HCT116 (cell line): ENCODE data around the gene TBATA. TPM values are rescaled to one million over a fixed set of nuclear protein-coding genes. Genes with fewer than 3 reads are reported as not detected.

Experiments used
- ATAC-seq: fragments of 200-7000 bp; cut with Tn5 transposase; 2 replicates; pipeline ENCODE4 v1.9.1; 2020; ENCODE audit warnings: mild to moderate bottlenecking, moderate library complexity
- BruUV-seq: library from RNA; stranded (reverse); fragments of 400-500 nt; replicated peaks from 2 replicates; lab custom pipeline; 2021; lab: Mats Ljungman, UMichigan
- CTCF ChIA-PET: fragments of 300-600 bp; sonication (Branson Sonifier 250); formaldehyde crosslinking; loops from one replicate; lab custom pipeline; 2021; ENCODE audit warnings: antibody characterized with exemption; lab: Charles Lee
- POLR2A ChIA-PET: fragments of 300-600, 350-600 bp; sonication (Branson Sonifier 250); formaldehyde crosslinking; loops from one replicate; lab custom pipeline; 2021; ENCODE audit warnings: antibody characterized with exemption; lab: Charles Lee
- RAD21 ChIA-PET, 2 experiments: fragments of 300-600 bp; sonication (Branson Sonifier 250); formaldehyde crosslinking; loops; one replicate each; lab custom pipeline; 2023; ENCODE audit warnings: low total read pairs in 2 of 2; ENCODE audit not compliant: uncharacterized antibody in 2 of 2, unreplicated experiment in 2 of 2, low non-redundant PET in 1 of 2; lab: Charles Lee
- DNase-seq: peaks from one replicate; pipeline ENCODE4 v3.0.0-alpha.2; 2010; ENCODE audit warnings: low read depth, low spot score
- H2AFZ ChIP-seq: fragments of 200-600 bp; shearing (Covaris generic), sonication (generic); 2 replicates; pipeline ENCODE4 v1.6.1; 2017; ENCODE audit warnings: low read depth, mixed run types, mixed read lengths, antibody characterized with exemption, low read length; ENCODE audit not compliant: poor library complexity, severe bottlenecking
- H3K27ac ChIP-seq: 2 replicates; pipeline ENCODE4 v1.5.1; 2012; ENCODE audit warnings: low read depth, low read length
- H3K27me3 ChIP-seq: fragments of 200-600 bp; sonication (generic); 2 replicates; pipeline ENCODE4 v1.6.1; 2016; ENCODE audit warnings: mixed run types, low read length, mixed read lengths; ENCODE audit not compliant: insufficient read depth
- H3K36me3 ChIP-seq, 2 experiments: fragments of 200-500 bp in 1 of 2; fragments of 200-600 bp in 1 of 2; sonication (Bioruptor generic) in 1 of 2; sonication (generic) in 1 of 2; 2 replicates each; pipeline versions ENCODE4 v1.5.1 to v1.6.1; 2014 to 2016; ENCODE audit warnings: low read length in 2 of 2, inconsistent platforms in 1 of 2, mixed read lengths in 1 of 2, mixed run types in 1 of 2; ENCODE audit not compliant: insufficient read depth in 2 of 2, control insufficient read depth in 1 of 2
- H3K4me1 ChIP-seq, 2 experiments: fragments of 200-600 bp in 1 of 2; sonication (generic) in 1 of 2; 2 replicates each; pipeline versions ENCODE4 v1.5.1 to v1.6.1; 2012 to 2017; ENCODE audit warnings: low read length in 2 of 2, inconsistent platforms in 1 of 2, mild to moderate bottlenecking in 1 of 2, mixed read lengths in 1 of 2, mixed run types in 1 of 2, moderate library complexity in 1 of 2; ENCODE audit not compliant: insufficient read depth in 2 of 2, control insufficient read depth in 1 of 2
- H3K4me2 ChIP-seq: fragments of 200-600 bp; sonication (generic); 2 replicates; pipeline ENCODE4 v1.6.1; 2017; ENCODE audit warnings: mixed run types, low read length, mixed read lengths
- H3K4me3 ChIP-seq, 2 experiments: fragments of 200-600 bp in 1 of 2; sonication (generic) in 1 of 2; replicated peaks in 1 of 2; 2 replicates each; pipeline ENCODE4 v1.5.1; 2011 to 2016; ENCODE audit warnings: low read length in 2 of 2, control low read depth in 1 of 2, low read depth in 1 of 2, mild to moderate bottlenecking in 1 of 2, mixed read lengths in 1 of 2, mixed run types in 1 of 2
- H3K79me2 ChIP-seq: fragments of 200-600 bp; sonication (generic); 2 replicates; pipeline ENCODE4 v1.6.1; 2017; ENCODE audit warnings: mild to moderate bottlenecking, mixed run types, low read length, moderate library complexity, mixed read lengths; ENCODE audit not compliant: insufficient read depth
- H3K9ac ChIP-seq: fragments of 200-600 bp; sonication (generic); 2 replicates; pipeline ENCODE4 v1.6.1; 2016; ENCODE audit warnings: low read length, mixed read lengths
- H3K9me2 ChIP-seq: fragments of 200-600 bp; sonication (generic), shearing (Covaris generic); 2 replicates; pipeline ENCODE4 v1.6.1; 2017; ENCODE audit warnings: mixed run types, mild to moderate bottlenecking, moderate library complexity; ENCODE audit not compliant: insufficient read depth
- H3K9me3 ChIP-seq, 2 experiments: fragments of 200-500 bp in 1 of 2; fragments of 200-600 bp in 1 of 2; sonication (Bioruptor generic) in 1 of 2; sonication (generic) in 1 of 2; 2 replicates each; pipeline ENCODE4 v1.6.1; 2014 to 2017; ENCODE audit warnings: low read length in 2 of 2, mixed read lengths in 2 of 2, inconsistent platforms in 1 of 2, low read depth in 1 of 2, mild to moderate bottlenecking in 1 of 2, mixed run types in 1 of 2, moderate library complexity in 1 of 2; ENCODE audit not compliant: control insufficient read depth in 1 of 2, insufficient read depth in 1 of 2
- H4K20me1 ChIP-seq: fragments of 200-600 bp; sonication (generic), shearing (Covaris generic); 2 replicates; pipeline ENCODE4 v1.6.1; 2017; ENCODE audit warnings: mixed run types, mild to moderate bottlenecking, moderate library complexity; ENCODE audit not compliant: insufficient read depth
- EGR1 ChIP-seq: IDR thresholded peaks from 2 replicates; pipeline ENCODE4 v1.6.1; 2012; ENCODE audit warnings: low read depth
- FOSL1 ChIP-seq: IDR thresholded peaks from 2 replicates; pipeline ENCODE4 v1.6.1; 2012; ENCODE audit warnings: low read depth
- JUND ChIP-seq: IDR thresholded peaks from 2 replicates; pipeline ENCODE4 v1.6.1; 2012
- POLR2A ChIP-seq: IDR thresholded peaks from 2 replicates; pipeline ENCODE4 v1.7.0; 2011; ENCODE audit warnings: borderline replicate concordance; ENCODE audit not compliant: insufficient read depth, insufficient read length; ENCODE audit errors: extremely low read depth
- POLR2AphosphoS5 ChIP-seq: IDR thresholded peaks from 2 replicates; pipeline ENCODE4 v1.6.1; 2011; ENCODE audit warnings: mild to moderate bottlenecking, low read depth, low read length, moderate library complexity
- RAD21 ChIP-seq: IDR thresholded peaks from 2 replicates; pipeline ENCODE4 v1.6.1; 2012; ENCODE audit warnings: low read depth, mild to moderate bottlenecking
- SP1 ChIP-seq: IDR thresholded peaks from 2 replicates; pipeline ENCODE4 v1.6.1; 2012; ENCODE audit warnings: low read depth
- TCF7L2 ChIP-seq: IDR thresholded peaks from 2 replicates; pipeline ENCODE4 v1.7.0; 2011; ENCODE audit warnings: borderline replicate concordance, inconsistent platforms; ENCODE audit not compliant: insufficient read depth, insufficient read length; ENCODE audit errors: extremely low read depth
- YY1 ChIP-seq: IDR thresholded peaks from 2 replicates; pipeline ENCODE4 v1.6.1; 2011; ENCODE audit warnings: low read length, low read depth, moderate library complexity, mild to moderate bottlenecking; ENCODE audit not compliant: insufficient replicate concordance; ENCODE audit errors: extremely low read depth
- ZNF274 ChIP-seq: fragments of 200-500 bp; sonication (Bioruptor generic); IDR thresholded peaks from 2 replicates; pipeline ENCODE4 v1.6.1; 2014; ENCODE audit warnings: mild to moderate bottlenecking, low read depth, low read length, inconsistent platforms
- intact Hi-C: fragments of 100-400 bp; cut with micrococcal nuclease; formaldehyde crosslinking; loops from 2 replicates; pipeline ENCODE4 v1.10.0; 2022
- total RNA-seq: library from RNA; stranded (reverse); gene quantifications from one replicate; pipeline ENCODE4 v1.2.1, GENCODE V29; 2021; ENCODE audit not compliant: unreplicated experiment
- TF ChIP-seq, protein P1 (sequence below): IDR thresholded peaks from 2 replicates; pipeline ENCODE4 v1.6.1; 2011; ENCODE audit warnings: mild to moderate bottlenecking, low read length, moderate library complexity; ENCODE audit not compliant: insufficient replicate concordance; ENCODE audit errors: extremely low read depth
- TF ChIP-seq, protein P2 (sequence below): IDR thresholded peaks from 2 replicates; pipeline ENCODE4 v1.6.1; 2012
- TF ChIP-seq, protein P3 (sequence below): IDR thresholded peaks from 2 replicates; pipeline ENCODE4 v1.6.1; 2012; ENCODE audit warnings: low read depth

Gene TBATA
- total RNA-seq, 1 experiment from 2014 or later = not detected

DNA sequence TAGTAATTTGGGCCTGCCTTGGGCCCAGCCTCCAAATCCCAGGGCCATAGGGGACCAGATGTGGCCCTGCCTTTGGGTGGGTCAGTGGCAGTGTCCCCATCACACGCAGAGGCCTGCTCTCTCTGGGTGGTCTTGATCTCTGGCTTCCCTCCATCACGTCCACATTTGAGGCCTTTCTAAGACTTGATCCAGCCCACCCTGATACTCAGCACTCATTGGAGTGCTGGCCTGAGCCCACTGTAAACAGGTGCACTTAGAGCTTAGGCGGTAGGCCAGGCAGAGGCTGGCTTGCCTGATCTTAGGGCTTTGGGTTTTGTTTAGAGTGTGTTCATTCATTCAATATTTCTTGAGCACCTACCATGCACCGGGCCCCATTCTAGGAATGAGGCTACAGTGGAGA, 52.6 kb downstream of the TBATA start:
- Histone ChIP-seq H3K27me3 (no peaks in the 10 kb centered on the region), H3K27ac (no peak overlapping the region), H4K20me1 (no peaks in the 10 kb centered on the region), H3K9ac (no peak overlapping the region), H2AFZ (no peak overlapping the region), H3K4me1 (peaks cover 10 to 19% of the 10 kb centered on the region in 2 experiments), H3K9me2 (no peaks in the 10 kb centered on the region), H3K4me2 (no peak overlapping the region), H3K79me2 (no peaks in the 10 kb centered on the region), H3K9me3 (no peaks in the 10 kb centered on the region), H3K4me3 (no peak overlapping the region), H3K36me3 (no peaks in the 10 kb centered on the region)
- ChIA-PET RAD21 (no interaction called here), CTCF (no interaction called here), POLR2A (no interaction called here)
- no peak for TF ChIP-seq EGR1
- no peak for TF ChIP-seq TCF7L2
- TF ChIP-seq ZNF274 = no peak
- no peak for TF ChIP-seq RAD21
- TF ChIP-seq, protein P1, sequence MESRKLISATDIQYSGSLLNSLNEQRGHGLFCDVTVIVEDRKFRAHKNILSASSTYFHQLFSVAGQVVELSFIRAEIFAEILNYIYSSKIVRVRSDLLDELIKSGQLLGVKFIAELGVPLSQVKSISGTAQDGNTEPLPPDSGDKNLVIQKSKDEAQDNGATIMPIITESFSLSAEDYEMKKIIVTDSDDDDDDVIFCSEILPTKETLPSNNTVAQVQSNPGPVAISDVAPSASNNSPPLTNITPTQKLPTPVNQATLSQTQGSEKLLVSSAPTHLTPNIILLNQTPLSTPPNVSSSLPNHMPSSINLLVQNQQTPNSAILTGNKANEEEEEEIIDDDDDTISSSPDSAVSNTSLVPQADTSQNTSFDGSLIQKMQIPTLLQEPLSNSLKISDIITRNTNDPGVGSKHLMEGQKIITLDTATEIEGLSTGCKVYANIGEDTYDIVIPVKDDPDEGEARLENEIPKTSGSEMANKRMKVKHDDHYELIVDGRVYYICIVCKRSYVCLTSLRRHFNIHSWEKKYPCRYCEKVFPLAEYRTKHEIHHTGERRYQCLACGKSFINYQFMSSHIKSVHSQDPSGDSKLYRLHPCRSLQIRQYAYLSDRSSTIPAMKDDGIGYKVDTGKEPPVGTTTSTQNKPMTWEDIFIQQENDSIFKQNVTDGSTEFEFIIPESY = no peak
- no peak for TF ChIP-seq POLR2A
- TF ChIP-seq JUND = no peak
- no peak for TF ChIP-seq SP1
- TF ChIP-seq FOSL1 = no peak
- TF ChIP-seq, protein P2, sequence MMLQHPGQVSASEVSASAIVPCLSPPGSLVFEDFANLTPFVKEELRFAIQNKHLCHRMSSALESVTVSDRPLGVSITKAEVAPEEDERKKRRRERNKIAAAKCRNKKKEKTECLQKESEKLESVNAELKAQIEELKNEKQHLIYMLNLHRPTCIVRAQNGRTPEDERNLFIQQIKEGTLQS = no peak
- TF ChIP-seq YY1 = no peak
- TF ChIP-seq, protein P3, sequence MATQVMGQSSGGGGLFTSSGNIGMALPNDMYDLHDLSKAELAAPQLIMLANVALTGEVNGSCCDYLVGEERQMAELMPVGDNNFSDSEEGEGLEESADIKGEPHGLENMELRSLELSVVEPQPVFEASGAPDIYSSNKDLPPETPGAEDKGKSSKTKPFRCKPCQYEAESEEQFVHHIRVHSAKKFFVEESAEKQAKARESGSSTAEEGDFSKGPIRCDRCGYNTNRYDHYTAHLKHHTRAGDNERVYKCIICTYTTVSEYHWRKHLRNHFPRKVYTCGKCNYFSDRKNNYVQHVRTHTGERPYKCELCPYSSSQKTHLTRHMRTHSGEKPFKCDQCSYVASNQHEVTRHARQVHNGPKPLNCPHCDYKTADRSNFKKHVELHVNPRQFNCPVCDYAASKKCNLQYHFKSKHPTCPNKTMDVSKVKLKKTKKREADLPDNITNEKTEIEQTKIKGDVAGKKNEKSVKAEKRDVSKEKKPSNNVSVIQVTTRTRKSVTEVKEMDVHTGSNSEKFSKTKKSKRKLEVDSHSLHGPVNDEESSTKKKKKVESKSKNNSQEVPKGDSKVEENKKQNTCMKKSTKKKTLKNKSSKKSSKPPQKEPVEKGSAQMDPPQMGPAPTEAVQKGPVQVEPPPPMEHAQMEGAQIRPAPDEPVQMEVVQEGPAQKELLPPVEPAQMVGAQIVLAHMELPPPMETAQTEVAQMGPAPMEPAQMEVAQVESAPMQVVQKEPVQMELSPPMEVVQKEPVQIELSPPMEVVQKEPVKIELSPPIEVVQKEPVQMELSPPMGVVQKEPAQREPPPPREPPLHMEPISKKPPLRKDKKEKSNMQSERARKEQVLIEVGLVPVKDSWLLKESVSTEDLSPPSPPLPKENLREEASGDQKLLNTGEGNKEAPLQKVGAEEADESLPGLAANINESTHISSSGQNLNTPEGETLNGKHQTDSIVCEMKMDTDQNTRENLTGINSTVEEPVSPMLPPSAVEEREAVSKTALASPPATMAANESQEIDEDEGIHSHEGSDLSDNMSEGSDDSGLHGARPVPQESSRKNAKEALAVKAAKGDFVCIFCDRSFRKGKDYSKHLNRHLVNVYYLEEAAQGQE = no peak
- no peak for TF ChIP-seq POLR2AphosphoS5
- intact Hi-C loops = no loop called here
- no peak for ATAC-seq
- no TSS peak for BruUV-seq
- DNase-seq = no peak
